RWPE2 (cell line): ENCODE measurements around the gene LDB3.

Experiments used
- ATAC-seq: fragments of 200-7000 bp; cut with Tn5 transposase; 3 replicates; pipeline ENCODE4 v1.9.1; 2021; ENCODE audit warnings: low read depth
- DNase-seq: peaks from one replicate; pipeline ENCODE4 v3.0.0-alpha.2; 2020; ENCODE audit warnings: low spot score
- H3K27ac ChIP-seq: fragments of 450-650 bp; 2 replicates; pipeline ENCODE4 v1.5.1; 2017; ENCODE audit warnings: mild to moderate bottlenecking; ENCODE audit not compliant: poor library complexity, severe bottlenecking
- H3K27me3 ChIP-seq: fragments of 250-450 bp; sonication (Bioruptor Pico); 2 replicates; pipeline ENCODE4 v1.5.1; 2021; ENCODE audit warnings: mild to moderate bottlenecking, moderate library complexity; ENCODE audit not compliant: insufficient read depth, poor library complexity, severe bottlenecking
- H3K36me3 ChIP-seq: fragments of 250-450 bp; sonication (Bioruptor Pico); 2 replicates; pipeline ENCODE4 v1.5.1; 2020; ENCODE audit warnings: low read depth, mild to moderate bottlenecking, moderate library complexity
- H3K4me1 ChIP-seq: fragments of 250-450 bp; sonication (Bioruptor Pico); 2 replicates; pipeline ENCODE4 v1.5.1; 2021; ENCODE audit warnings: mild to moderate bottlenecking, moderate library complexity; ENCODE audit not compliant: insufficient read depth, poor library complexity, severe bottlenecking
- H3K4me3 ChIP-seq: fragments of 250-450 bp; sonication (Bioruptor Pico); 2 replicates; pipeline ENCODE4 v1.5.1; 2021; ENCODE audit warnings: mild to moderate bottlenecking, moderate library complexity; ENCODE audit not compliant: severe bottlenecking
- H3K9me3 ChIP-seq: fragments of 250-450 bp; sonication (Bioruptor Pico); 2 replicates; pipeline ENCODE4 v1.5.1; 2021; ENCODE audit warnings: mild to moderate bottlenecking, moderate library complexity; ENCODE audit not compliant: severe bottlenecking
- CTCF ChIP-seq: fragments of 450-650 bp; IDR thresholded peaks from one replicate; pipeline ENCODE4 v1.5.1; 2017; ENCODE audit warnings: mild to moderate bottlenecking, moderate library complexity; ENCODE audit not compliant: poor library complexity, severe bottlenecking

LDB3 gene

DNA sequence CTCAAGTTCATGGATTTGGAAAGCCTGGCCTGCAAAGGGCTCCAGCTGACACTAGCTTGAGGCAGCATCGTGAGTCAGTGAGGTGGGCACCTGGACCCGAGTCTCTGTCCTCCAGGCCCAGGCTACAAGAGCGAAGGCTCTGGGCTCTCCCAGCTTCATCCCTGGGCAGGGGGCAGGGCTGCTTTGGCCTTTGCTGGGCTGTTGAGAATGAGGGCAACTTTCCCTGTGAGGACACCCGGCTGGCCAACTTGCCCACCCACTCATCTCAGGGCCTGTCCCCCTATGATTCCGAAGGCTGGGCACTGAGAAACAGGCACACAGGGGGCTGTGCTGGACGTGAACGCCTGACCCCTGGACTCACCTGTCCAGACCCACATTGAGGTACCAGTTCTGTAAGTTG lies 24.4 kb downstream of the LDB3 start:
- TF ChIP-seq CTCF: no peak
- Histone ChIP-seq H3K4me1 (no peaks in the 10 kb centered on the region), H3K27me3 (no peaks in the 10 kb centered on the region), H3K9me3 (no peaks in the 10 kb centered on the region), H3K27ac (no peak overlapping the region), H3K36me3 (no peaks in the 10 kb centered on the region), H3K4me3 (no peak overlapping the region)
- no peak for ATAC-seq
- DNase-seq: no peak

- H3K4me1 ChIP-seq: no peaks in the 10 kb centered on the region
- H3K36me3 ChIP-seq: no peaks in the 10 kb centered on the region
- H3K4me3 ChIP-seq: no peak overlapping the region
- H3K27me3 ChIP-seq: no peaks in the 10 kb centered on the region
- DNase-seq: no peak
- ATAC-seq: no peak
- no peaks in the 10 kb centered on the region for H3K9me3 ChIP-seq
- no peak overlapping the region for H3K27ac ChIP-seq
- no peak for TF ChIP-seq CTCF
Measured at GRCh38 chr10:86693275-86693674, 25.0 kb downstream of the LDB3 start.

GRCh38 chr10:86693721-86694369 lies 25.5 kb downstream of the LDB3 start:
- H3K4me1 ChIP-seq: no peaks in the 10 kb centered on the region
- H3K4me3 ChIP-seq: no peak overlapping the region
- peak; percentile 54 for ATAC-seq
- no peaks in the 10 kb centered on the region for H3K9me3 ChIP-seq
- no peaks in the 10 kb centered on the region for H3K27me3 ChIP-seq
- peak; percentile 61 for TF ChIP-seq CTCF
- no peak overlapping the region for H3K27ac ChIP-seq
- DNase-seq: no peak
- H3K36me3 ChIP-seq: no peaks in the 10 kb centered on the region

DNA sequence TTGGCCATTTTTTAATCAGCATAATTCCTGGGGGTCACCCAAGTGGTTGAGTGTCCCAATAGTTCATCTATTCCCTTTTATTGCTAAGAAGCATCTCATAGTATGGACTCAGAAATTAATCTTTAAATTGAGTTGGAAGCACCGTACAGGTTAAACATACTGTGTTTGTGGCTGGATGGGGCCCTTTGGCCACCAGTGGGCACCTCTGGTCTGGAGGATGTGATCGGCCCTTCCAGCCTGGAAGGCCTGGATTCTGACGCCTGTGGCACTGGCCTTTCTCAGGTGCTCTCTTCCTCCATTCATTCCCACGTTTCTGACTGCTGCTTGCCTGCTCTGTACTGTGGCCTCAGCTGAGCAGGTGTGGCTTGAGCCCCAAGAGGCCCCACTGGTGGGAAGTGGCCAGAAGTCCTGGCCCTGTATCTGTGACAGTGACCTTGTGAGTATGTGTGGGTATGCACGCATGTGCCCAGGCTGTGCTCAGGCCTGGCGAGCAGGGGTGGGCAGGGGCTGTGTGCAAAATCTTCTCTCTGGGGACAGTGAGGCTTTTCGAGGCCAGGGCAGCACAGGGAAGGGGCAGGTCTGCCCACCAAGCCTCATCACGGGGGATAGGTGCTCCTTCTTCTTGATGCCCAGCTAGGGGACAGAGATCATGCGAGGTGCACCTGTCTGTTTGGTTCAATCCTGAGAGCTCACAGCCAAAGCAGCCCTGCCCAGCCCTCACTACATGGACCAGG lies 30.1 kb downstream of the LDB3 start:
- DNase-seq (no peak), ATAC-seq (no peak)
- H3K9me3 ChIP-seq: no peaks in the 10 kb centered on the region
- H3K4me3 ChIP-seq: no peak overlapping the region
- no peaks in the 10 kb centered on the region for H3K4me1 ChIP-seq
- H3K27me3 ChIP-seq: no peaks in the 10 kb centered on the region
- H3K27ac ChIP-seq: no peak overlapping the region
- no peaks in the 10 kb centered on the region for H3K36me3 ChIP-seq
- TF ChIP-seq CTCF: peak; percentile 15

DNA sequence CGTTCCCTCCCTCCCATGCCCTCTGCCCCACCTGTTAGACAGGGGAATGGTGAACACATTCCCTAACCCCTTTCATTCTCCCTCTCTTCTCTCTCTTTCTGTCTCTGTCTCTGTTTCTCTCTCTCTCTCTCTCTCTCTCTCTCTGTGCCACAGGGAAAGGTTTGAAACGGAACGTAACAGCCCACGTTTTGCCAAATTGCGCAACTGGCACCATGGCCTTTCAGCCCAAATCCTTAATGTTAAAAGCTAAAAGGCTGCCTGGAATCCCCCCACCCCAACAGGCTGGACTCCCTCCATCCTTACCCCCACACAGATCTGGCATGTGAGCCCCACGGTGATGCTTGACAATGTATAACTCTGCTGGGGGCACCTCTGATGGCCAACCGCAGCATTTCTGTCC lies 30.8 kb downstream of the LDB3 start:
- Histone ChIP-seq H3K27me3 (no peaks in the 10 kb centered on the region), H3K4me1 (no peaks in the 10 kb centered on the region), H3K36me3 (no peaks in the 10 kb centered on the region), H3K9me3 (no peaks in the 10 kb centered on the region), H3K4me3 (no peak overlapping the region), H3K27ac (no peak overlapping the region)
- no peak for TF ChIP-seq CTCF
- no peak for ATAC-seq
- no peak for DNase-seq
